IPS DF 4.7 (cell line): ENCODE data around the gene RBFOX2.

Experiments
- DNase-seq: peaks from one replicate; pipeline ENCODE4 v3.0.0-alpha.2; 2013; ENCODE audit warnings: low spot score; ENCODE audit errors: extremely low read depth

Gene RBFOX2

GRCh38 chr22:35977136-35977535 is 51.5 kb downstream of the RBFOX2 start:
- DNase-seq, result no peak

GRCh38 chr22:35973388-35973787 is 55.2 kb downstream of the RBFOX2 start:
- DNase-seq, result no peak

DNA sequence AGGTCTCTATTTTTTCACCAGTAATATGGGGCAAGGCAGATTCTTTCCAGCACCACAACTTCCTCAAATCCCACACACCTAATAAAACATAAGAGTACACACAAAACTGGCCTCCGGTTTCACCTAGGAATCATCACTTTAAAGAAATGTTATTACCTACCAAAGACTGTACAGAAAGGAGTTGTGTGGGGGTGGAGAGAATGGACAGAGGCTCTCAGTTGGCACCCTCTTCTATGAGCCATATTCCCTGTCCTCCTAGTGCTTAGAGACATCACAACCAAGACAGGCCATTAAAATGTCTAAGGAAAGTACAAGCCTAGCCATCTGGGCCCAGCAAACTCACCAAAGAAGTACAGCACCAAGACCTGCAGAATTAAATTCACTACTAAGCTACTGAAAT is 56.1 kb downstream of the RBFOX2 start:
- no peak for DNase-seq

DNA sequence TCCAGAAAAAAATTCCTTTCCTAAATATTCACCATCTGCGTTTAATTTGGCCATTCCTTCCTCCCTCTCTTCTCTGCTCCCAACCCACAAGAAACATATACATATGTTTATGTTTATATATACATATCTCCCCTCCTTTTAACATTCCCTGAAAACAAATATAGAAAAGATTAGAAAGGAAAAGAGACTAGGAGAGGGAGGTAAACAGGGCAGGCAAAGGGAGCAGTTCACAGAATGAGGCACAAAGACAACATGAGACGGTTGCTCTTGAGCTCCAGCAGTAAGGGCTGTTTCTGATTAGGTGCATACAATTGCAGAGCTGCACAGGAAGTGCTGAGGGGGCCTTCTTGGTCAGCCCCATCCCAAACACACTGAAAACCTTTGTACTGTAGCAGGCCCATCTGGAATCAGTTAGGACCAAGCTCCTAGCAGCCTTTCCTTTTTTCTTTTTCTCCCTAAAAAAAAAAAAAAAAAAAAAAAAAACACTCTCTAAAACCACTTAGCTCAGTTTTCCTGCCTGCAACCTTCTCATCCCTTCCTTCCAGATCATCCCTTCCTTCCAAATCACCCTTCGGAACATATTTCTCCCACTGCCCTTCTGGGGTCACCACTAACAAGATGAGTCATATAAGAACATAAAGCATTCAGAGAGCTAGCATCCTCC is 57.0 kb downstream of the RBFOX2 start:
- no peak for DNase-seq

DNA sequence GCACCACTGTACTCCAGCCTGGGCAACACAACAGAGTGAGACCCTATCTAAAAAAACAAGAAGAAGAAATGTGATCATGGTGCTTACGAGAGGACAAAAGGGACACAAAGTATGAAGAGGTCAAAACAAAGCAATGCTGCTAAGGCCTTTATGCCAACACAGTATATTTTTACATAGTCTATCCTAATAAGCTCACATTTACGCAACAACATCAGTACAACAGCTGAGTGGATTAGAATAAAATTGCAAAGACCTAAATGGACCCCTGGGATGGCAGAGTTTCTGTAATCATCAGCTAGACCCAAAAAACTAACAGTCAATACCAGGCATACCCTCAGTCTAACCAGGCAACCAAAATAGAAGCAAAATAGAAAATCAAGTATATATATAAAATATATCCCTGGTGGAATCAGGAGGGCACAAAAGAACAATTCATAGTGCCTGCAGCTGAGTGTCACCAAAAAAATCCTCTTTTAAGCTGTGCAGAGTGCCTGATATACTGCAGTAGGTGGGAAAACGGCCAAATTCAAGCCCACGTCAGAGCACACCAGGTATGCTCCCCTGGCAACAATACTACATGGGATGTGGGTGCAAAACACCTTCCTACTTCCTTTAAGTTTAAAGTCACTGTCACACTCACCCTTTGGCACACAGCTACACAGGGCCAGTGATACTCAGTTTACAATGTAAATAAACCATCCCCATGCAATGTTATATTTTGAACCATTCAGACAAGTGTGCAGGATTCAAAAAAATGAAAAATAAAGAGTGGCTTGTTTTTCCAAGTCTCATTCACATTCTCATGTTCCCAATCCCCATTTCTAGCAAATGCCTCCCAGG is 57.8 kb downstream of the RBFOX2 start:
- no peak for DNase-seq

DNA sequence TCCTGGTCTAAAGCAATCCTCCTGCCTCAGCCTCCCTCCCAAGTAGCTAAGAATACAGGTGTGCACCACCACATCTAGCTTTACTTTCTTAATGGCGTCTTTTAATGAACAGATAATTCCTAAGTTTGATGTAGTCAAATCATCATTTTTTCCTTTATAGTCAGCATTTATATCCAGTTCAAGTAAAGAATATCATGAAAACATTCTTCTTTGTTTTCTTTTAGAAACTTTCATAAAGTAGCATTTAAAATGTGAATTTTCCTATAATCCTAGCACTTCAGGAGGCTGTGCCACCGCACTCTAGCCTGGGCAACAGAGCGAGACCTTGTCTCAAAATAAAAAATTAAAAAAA is 61.6 kb downstream of the RBFOX2 start:
- no peak for DNase-seq

- DNase-seq, result no peak
Observed at GRCh38 chr22:35966314-35967045, 62.1 kb downstream of the RBFOX2 start.

DNA sequence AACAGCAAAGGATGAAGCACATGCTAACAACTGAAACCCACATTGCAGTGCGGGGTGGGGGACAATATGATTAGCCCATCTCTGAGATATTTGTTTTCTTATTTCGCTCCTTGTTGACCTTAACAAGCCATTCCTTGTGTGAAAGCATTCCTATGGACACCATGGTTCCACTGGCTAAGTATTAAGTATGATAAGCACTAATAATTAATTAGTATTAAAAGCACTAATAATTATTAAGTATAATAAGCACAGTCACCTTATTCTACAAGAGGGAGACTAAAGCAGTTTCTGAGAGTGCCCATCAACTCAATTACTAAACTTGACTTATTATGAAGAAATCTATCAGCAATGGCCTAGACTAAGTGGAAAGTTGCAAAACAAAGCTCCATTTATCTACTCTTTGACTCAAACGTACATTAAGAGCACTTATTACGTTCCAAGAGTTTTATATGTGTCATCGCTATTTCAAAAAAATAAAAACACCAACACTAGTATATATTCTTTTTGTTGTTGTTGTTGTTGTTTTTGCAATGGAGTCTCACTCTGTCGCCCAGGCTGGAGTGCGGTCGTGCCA is 65.3 kb downstream of the RBFOX2 start:
- no peak for DNase-seq

DNA sequence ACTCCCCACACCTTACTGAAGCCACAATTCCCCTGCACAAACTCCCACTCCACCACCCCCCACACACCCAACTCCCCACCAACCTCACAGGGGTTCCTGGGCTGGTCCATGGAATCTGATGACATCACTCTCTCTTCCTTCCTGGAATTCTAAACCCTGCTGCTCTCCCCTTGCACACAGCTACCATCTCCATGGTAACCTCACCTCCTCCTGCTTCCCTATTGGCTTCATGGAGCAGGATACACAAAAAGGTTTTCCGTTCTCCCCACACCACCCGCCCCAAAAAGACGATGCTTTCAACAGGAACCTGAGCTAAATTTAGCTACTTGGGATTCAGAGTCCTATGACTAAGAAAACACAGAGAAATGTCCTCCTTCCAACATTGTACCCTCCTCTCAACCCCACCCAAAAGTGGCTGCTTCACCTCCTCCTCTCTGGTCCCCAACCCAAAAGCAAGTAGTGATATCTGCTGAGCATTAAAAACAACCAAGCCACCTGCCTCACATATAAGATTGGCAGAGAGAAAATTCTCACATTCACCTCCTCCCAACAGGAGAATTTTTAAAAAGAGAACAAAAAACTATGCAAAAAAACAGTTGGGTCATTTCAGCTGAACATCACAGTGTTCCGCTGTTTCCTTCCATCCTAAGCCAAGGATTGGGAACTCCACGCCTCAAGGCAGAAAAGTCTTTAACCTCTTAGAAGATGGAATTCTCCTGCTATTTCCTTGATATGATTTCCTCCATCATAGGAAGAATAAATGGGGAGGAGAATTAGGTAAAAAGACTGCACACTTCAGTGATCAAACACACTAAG is 66.9 kb downstream of the RBFOX2 start:
- peak; percentile 87 for DNase-seq

GRCh38 chr22:35960854-35961253 is 67.8 kb downstream of the RBFOX2 start:
- DNase-seq, result no peak

DNA sequence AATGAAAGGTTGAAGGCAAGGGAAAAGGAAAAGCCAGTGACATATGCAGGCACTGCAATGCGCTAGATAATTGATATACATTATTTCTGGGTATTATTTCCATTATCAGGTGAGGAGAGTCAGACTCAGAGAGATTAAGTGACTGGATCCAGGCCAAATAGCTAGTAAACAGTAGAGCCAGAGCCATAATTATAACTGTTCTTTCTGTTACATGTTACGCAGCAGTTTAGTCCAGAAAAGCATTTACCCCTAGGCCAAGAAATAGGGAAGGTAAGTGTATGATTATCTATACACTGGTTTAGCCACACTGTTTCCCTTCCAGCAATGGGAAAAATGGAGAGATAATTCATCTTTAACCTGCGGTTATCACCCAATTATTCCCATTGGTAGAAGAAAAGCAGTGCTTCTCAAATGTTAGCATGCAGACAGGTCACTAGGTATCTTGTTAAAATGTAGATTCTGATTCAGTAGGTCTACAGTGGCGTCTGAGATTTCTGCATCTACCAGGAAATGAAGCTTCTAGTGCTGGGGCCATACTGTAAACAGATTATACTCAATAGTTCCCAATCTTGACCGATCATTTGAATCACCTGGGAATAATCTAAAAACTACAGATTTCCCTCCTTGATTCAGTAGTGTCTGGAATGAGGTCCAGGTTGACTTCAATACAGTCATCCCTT is 69.4 kb downstream of the RBFOX2 start:
- DNase-seq, result no peak

GRCh38 chr22:35958334-35958733 is 70.3 kb downstream of the RBFOX2 start:
- no peak for DNase-seq

- DNase-seq, result no peak
Observed at GRCh38 chr22:35957589-35957988, 71.0 kb downstream of the RBFOX2 start.

GRCh38 chr22:35956850-35957249 is 71.8 kb downstream of the RBFOX2 start:
- no peak for DNase-seq

- no peak for DNase-seq
Observed at GRCh38 chr22:35955546-35955945, 73.1 kb downstream of the RBFOX2 start.

- DNase-seq, result no peak
Observed at GRCh38 chr22:35952576-35952975, 76.0 kb downstream of the RBFOX2 start.

- no peak for DNase-seq
Observed at GRCh38 chr22:35950262-35950661, 78.4 kb downstream of the RBFOX2 start.

DNA sequence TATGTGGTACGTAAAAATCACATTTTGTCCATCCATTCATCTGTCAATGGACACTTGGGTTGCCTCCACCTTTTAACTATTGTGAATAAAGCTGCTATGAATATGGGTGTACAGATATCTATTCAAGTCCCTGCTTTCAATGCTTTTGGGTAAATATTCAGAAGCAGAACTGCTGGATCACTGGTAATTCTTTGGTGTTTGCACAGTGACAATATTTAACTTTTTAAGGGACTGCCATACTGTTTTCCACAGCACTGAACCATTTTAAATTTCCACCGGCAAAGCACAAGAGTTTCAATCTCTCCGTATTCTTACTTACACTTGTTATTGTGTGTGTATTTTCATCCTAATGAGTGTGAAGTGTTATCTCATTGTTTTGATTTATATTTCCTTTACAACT is 79.4 kb downstream of the RBFOX2 start:
- no peak for DNase-seq

DNA sequence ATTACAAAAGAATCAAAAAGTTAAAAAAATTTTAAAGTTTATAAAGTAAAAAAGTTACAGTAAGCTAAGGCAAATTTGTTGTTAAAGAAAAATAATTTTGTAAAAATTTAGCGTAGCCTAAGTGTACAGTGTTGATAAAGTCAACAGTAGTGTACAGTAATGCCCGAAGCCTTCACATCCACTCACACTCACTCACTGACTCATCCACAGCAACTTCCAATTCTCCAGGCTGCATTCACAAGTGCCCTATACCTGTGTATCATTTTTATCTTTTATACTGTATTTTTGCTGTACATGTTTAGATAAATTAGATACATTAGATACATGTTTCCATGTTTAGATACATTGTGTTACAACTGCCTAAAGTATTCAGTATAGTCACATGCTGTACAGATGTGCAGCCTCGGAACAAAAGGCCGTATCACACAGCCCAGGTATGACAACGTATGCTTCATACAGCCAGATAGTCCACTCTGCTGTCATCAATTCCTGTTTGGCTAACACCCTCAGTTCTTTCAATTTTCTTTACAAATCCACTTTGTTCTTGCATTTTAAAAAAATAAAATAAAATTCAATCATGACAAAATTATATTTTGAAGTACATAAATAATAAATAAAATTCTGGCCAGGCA is 80.7 kb downstream of the RBFOX2 start:
- DNase-seq, result no peak

GRCh38 chr22:35944458-35944857 is 84.2 kb downstream of the RBFOX2 start:
- no peak for DNase-seq
